ENCODE results near the gene CMKLR1.

- TF ChIP-seq TCF3 (IDR thresholded peaks at IDR 0.05; ENCODE audit: borderline replicate concordance, insufficient read depth, low read depth, low read length): no peak
- TF ChIP-seq JUND (IDR thresholded peaks at IDR 0.05; ENCODE audit: low read depth, low read length): no peak
- TF ChIP-seq YY1 (IDR thresholded peaks at IDR 0.05; ENCODE audit: low read depth, low read length): no peak
- no peak for TF ChIP-seq BHLHE40 (IDR thresholded peaks at IDR 0.05; ENCODE audit: borderline replicate concordance in 1 of 2, low read depth in 2 of 2, low read length in 1 of 2)
- TF ChIP-seq POLR2A (IDR thresholded peaks at IDR 0.05; ENCODE audit: low read depth, low read length): no peak
- no peak for TF ChIP-seq SUZ12 (IDR thresholded peaks at IDR 0.05; ENCODE audit: unreplicated experiment)
Observed at GRCh38 chr12:108367436-108367835, 28.3 kb upstream of the CMKLR1 start.
